GM12801 (cell line): ENCODE results near the gene TYW1.
"Not testable (repeated sequence)": the region's sequence is repeated elsewhere in the genome, so short reads cannot be mapped to it uniquely, and the experiment has no call there.

Experiments
- TF ChIP-seq, protein P1 (sequence below): IDR thresholded peaks from one replicate; pipeline ENCODE4 v1.5.1; 2011; ENCODE audit warnings: control low read depth; ENCODE audit not compliant: insufficient read length; ENCODE audit errors: extremely low read depth

The TYW1 gene

DNA sequence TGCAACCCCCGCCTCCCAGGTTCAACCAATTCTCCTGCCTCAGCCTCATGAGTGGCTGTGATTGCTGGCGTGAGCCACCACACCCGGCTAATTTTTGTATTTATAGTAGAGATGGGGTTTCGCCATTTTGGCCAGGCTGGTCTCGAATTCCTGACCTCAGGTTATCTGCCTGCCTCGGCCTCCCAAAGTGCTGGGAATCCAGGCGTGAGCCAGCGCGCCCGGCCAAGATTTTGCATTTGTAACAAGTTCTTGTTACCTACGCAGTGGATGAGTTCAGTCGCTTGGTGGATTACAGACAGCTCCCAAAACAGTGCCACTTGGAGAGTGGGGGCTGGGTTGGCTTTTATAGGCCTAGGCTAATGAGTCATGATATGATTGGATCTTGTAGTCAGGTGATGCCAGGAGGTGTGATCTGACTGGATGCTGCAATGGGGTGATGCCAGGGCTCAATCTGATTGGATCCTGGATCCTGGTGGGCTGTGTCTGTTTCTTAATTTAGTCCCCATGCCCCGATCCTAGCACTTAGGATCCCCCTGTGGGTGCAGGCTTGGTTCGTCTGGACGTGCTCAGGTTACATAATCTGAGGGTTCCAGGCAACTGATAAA lies 21.5 kb upstream of the TYW1 start:
- TF ChIP-seq, protein P1, sequence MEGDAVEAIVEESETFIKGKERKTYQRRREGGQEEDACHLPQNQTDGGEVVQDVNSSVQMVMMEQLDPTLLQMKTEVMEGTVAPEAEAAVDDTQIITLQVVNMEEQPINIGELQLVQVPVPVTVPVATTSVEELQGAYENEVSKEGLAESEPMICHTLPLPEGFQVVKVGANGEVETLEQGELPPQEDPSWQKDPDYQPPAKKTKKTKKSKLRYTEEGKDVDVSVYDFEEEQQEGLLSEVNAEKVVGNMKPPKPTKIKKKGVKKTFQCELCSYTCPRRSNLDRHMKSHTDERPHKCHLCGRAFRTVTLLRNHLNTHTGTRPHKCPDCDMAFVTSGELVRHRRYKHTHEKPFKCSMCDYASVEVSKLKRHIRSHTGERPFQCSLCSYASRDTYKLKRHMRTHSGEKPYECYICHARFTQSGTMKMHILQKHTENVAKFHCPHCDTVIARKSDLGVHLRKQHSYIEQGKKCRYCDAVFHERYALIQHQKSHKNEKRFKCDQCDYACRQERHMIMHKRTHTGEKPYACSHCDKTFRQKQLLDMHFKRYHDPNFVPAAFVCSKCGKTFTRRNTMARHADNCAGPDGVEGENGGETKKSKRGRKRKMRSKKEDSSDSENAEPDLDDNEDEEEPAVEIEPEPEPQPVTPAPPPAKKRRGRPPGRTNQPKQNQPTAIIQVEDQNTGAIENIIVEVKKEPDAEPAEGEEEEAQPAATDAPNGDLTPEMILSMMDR: no peak

DNA sequence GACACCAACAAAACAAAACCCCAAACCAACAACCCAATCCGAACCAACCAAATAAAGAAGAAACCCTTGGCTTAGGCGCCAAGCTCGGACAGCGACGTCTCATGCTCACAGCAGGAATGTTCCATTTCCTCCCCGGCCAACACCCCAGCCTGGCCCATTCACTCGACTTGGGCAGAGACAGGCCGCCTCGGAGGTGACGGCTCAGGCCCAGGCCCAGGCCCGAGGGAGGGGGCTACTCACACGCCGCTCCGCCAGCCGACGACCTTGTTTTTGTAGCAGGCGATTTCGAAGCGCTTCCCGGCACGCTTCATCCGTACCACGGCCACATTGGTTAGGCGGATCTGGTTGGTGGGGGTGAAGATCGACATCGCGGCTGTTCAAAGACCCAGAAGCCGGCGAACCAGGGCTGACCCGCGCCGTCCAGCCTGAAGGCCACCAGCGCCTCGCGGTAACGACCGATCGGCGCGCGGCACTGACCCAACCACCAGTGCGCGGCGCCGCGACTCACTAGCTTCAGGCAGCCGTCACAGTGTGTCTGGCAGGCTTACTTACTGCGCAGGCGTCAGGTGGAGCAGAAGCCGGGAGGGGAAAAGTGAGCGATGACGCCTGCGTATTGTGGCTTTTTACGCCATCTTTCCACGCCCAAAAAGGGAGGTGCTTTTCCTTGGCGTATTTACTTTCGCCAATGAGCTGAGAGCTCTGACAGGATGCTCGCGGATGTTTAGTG lies 1.4 kb upstream of the TYW1 start, which contains the start of gene SBDS:
SBDS (minus strand) TSS at position 537 of the 727 bp plus-strand sequence; CDS start at position 368, 169 bp downstream.
- TF ChIP-seq, protein P1: not testable (repeated sequence)

DNA sequence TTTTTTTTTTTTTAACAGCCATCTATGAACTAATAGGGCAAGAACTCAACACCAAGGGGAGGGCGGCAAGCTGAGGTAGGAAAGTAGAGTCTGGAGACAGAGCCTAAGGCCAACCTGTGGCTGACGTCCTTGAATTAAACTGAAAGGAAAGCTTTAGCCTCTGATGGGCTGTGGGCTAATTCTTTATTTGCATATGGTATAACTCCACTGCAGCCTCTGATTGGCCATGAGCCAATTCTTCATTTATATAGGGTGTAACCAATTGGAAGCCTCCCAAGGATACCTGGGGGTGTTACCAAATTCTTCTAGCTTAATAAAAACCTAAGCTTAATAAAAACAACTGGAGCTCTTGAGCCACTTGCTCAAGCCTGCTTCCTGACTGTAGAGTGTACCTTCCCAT lies 10.3 kb downstream of the TYW1 start:
- TF ChIP-seq, protein P1: no peak

DNA sequence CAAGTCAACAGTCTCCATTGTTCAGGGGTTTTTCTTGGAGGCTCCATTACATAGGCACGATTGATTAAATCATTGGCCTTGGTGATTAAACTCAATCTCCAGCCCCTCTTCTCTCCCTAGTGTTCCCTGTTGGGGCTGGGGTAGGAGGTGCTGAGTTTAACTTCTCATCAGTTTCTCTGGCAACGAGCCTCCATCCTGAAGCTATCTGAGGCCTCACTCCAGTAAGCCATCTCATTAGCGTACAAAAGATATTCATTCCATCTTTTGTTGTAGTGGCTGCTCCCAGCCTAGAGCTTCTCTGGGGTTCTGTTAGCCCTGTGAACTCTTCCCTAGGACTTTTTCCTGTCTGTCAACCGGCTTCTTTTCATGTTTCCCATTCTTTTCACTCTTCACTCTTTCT lies 11.6 kb downstream of the TYW1 start:
- TF ChIP-seq, protein P1: no peak

DNA sequence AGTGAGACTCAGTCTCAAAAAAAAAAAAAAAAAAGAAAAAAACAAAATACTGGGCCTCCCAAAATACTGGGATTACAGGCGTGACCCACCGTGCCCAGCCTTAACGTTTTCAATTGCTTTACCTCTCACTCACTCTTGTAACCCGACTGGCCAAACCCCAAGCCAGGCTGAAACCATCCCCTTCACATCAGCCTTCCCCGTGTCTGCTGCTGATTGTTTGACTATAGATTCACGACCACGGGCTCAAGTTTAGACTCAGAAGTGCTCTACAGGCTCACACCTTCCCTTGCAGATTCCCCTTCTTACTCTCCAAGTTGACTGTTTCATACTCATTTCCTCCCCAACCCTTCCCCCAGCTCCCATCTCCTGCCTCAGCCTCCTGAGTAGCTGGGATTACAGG lies 22.3 kb downstream of the TYW1 start:
- TF ChIP-seq, protein P1: no peak

DNA sequence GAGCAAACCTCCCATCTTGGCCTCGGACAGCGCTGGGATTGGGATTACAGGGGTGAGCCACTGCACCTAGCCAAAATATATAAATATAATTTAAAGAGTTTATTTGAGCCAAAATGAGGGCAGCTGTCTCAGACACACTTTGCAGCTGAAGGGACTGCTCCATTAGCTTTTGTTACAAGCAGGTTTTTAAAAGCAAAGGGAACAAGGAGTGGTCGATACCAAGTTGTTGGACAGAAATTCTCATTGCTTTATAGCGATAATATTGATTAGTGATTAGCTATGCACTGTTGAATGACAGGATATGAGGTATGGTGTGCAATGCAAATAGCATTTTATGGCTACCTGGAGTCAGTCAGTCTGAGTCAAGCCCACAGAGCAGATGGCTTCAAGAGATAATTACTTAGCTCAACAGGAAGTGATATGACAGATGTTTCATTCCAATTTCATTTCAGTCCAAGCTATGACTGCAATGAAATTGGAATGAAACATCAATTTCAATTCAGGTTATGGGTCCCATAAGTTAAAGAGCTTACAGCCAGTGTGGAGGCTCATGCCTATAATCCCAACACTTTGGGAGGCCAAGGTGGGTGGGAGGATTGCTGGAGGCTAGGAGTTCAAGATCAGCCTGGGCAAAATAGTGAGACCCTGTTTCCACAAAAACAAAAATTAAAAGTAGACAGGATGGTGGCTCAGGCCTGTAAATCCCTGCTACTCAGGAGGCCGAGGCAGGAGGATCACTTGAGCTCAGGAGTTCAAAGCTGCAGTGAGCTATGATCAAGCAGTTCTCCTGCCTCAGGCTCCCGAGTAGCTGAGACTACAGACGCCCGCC lies 23.1 kb downstream of the TYW1 start:
- TF ChIP-seq, protein P1: no peak

DNA sequence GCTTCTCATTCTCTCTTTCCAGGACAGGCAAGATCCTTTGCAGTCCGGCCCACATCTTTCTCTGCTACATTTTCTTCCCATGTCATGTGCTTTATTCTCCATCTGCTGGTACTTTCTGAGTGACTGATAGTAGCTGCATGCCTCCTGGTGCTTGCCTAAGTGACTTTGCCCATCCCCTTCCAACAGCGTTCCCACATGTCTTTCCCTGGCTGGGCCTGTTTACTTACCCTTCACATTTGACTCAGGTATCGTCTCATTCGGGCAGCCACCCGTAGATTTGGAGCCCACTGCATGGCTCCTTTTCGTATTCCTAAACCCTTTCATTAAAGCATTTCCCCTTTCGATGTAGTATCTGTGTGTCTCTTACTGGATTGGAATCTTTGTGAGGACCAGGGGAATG lies 24.6 kb downstream of the TYW1 start:
- TF ChIP-seq, protein P1: no peak
